ENCODE measurements around the gene LINGO1.

LINGO1 gene

DNA sequence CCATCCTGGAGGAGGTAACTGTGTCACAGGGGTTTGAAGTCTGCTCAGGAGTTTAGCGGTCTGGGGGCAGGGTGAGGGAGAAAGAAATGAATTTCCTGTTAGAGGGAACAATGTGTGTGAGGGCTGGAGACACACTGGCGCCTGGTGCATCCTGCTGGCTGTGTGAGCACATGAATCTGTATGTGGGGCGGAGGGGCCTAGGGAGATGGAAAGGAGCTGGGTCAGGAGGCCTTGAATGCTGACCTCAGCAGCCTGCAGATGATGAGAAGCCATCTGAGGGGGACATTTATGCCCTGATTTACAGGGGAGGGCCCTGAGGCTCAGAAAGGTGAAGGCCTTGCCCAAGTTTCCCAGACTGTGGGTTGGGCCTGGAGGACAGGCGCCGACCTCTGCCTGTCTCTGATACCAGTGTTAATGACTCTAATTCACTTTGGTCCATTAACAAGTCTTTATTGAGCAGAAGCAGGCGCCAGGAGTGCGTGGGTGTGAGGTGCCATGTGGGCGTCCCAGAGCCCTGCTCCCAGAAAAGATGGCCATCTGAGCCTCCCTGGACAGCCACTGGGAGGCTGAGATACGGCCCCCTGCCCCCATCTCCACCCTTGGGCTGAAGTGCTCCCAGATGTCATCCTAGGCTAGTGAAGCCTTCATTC is 34.8 kb downstream of the LINGO1 start:
- no peak for DNase-seq (ENCODE audit: low read depth)

- no peak for DNase-seq (ENCODE audit: low read depth)
Measured at GRCh38 chr15:77596821-77597803, 35.6 kb downstream of the LINGO1 start.

DNA sequence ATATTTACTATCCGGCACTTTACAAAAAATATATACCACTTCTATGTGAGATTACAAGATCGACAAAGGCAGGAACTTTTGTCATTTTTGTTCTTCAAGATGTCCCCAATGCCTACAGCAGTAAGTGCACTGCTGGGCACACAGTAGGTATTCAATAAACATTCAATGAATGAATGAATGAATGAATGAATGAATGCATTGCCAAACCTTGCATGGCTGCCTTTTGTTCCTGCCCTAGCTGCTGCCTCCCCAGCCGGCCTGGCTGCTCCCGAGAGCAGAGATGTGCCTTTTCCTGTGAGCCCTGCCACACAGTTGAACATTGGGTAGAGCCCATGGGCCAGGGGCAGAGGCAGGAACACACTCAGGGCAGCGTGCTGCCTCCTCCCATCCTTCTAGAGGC is 37.5 kb downstream of the LINGO1 start:
- DNase-seq (ENCODE audit: low read depth), result no peak

- DNase-seq (ENCODE audit: low read depth), result no peak
Measured at GRCh38 chr15:77592758-77593157, 40.0 kb downstream of the LINGO1 start.

GRCh38 chr15:77591968-77592613 is 40.6 kb downstream of the LINGO1 start:
- DNase-seq (ENCODE audit: low read depth), result no peak

DNA sequence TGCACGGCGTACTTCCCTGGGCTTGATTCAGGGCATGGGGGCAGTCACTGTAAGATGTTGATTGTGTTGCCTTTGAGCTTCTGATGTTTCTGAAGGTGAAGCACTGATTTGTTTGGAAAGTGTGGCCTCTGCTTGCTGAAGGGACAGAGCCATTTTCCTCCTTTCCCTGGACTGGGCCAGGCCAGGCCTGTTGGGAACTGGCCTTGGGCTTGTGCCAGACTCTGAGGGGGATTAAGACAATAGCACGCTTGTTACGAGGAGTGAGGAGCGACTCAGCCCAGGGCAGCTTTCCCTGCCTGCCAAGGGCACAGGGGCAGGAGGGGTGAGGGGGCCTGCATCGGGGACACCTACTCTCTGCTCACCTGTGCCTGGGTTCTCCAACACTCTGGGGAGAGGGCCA is 42.9 kb downstream of the LINGO1 start:
- DNase-seq (ENCODE audit: low read depth), result no peak

GRCh38 chr15:77588126-77588525 is 44.6 kb downstream of the LINGO1 start:
- DNase-seq (ENCODE audit: low read depth), result no peak

DNA sequence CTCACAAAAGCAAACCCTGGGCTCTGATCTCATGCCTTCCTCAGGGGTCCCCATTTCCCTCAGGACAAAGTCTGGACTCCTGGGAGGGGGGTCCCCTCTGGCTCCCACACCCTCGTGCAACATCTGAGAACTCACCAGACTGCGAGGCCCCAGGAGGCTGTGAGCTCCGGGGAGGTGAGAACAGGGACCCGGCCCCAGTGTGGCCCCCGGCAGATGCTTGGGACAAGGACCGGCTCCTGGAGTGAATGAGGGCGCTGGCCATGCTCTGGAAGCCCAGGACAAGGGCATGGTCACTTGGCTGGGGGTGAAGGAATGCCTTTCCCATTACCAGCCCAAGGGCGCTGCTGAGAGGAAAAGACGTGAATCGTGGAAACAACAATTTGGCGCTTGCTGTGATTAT is 48.0 kb downstream of the LINGO1 start:
- no peak for DNase-seq (ENCODE audit: low read depth)

- no peak for DNase-seq (ENCODE audit: low read depth)
Measured at GRCh38 chr15:77584201-77584600, 48.5 kb downstream of the LINGO1 start.

- no peak for DNase-seq (ENCODE audit: low read depth)
Measured at GRCh38 chr15:77582763-77583162, 49.9 kb downstream of the LINGO1 start.

DNA sequence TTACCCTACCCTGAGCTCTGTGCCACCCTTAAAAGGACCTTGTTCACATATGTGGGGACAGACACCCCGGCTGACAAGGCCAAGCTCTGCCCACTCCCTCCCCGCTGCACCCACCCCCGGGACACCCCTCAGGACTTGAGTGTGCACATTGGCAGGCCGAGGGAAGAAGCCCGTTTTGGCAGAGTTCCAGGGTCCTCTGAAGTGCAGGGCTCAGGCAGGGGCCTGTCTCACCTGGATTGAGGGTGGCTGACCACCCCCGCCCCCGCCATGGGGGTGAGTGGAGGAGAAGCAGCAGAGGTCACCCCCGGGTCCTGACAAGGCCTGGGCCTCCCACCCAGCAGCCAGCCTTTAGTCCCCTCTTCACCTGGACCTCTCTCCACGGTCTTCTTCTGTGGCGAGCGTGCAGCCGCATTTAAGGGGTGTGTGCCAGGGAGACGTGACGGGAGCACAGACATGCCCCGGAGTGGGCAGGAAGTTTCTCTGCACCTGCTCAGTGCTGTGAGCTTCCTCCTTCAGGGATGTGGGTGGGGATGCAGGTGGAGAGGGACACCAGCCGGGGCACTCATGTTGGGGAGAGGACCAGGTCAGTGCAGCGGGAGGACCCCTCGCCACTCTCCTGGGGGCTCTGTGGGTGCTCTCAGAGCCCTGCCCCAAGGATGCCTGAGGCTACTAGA is 50.7 kb downstream of the LINGO1 start:
- DNase-seq (ENCODE audit: low read depth), result no peak

DNA sequence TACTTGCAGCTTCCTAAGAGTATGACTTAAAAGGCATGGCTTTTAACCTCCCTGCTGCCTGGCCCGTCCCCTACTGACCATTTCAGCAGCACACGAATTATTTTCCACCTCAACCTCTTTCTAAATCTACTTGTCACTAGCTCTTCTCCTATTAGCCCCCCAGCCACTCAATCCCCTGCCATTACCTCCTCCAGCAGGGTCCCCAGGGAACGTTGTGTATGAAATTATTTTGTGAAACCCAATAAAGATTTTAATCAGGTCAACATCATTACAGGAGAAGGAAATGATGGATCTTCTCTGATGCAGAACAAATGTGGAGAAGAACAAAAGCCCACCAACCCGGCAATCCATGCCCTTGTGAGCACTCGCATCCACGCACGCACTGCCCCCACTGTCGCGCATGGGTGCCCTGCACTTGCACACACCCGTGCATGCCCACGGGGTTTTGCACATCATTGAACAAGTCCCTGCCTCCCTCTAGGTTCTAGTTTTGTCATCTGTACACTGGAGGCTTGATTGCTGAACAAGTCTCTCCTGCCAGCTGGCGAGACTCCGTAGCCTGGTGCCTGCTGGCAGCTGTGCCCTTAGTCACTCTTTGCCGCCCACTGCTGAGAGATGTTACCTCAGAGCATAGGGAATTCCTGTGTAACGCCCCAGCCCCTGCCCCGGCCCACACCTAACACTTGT is 51.6 kb downstream of the LINGO1 start:
- DNase-seq (ENCODE audit: low read depth), result no peak

DNA sequence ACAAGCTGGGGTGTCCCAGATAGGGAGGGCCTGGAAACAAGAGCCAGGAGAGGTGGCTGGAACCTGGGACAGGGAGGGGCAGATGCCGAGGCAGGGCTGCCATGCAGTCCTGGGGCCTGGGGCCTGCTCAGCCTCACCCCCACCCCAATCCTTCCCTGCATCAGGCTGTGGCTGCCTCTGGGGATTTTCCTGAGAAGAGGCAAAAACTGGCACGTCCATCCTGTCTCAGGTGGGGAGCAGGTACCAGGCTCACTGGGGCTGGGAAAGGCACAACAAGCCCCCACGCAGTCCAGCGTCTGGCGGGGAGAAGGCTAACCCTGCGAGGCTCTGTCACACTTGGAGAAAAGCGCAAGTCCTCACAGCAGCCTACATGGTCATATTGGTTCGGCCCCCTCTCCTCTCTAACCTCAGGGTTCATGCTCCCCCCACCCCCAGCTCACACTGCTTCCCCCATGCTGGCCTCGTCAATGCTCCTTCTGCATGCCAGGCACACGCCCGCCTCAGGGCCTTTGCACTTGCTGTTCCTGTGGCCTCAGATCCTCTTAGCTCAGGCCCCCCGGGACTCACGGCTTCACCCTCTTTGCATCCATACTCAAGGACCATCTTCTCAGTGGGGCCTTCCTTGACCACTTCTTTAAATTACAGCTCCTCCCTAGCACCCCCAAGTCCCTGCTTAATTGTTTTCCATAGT is 53.1 kb downstream of the LINGO1 start:
- DNase-seq (ENCODE audit: low read depth), result no peak

- no peak for DNase-seq (ENCODE audit: low read depth)
Measured at GRCh38 chr15:77578641-77579372, 53.9 kb downstream of the LINGO1 start.

DNA sequence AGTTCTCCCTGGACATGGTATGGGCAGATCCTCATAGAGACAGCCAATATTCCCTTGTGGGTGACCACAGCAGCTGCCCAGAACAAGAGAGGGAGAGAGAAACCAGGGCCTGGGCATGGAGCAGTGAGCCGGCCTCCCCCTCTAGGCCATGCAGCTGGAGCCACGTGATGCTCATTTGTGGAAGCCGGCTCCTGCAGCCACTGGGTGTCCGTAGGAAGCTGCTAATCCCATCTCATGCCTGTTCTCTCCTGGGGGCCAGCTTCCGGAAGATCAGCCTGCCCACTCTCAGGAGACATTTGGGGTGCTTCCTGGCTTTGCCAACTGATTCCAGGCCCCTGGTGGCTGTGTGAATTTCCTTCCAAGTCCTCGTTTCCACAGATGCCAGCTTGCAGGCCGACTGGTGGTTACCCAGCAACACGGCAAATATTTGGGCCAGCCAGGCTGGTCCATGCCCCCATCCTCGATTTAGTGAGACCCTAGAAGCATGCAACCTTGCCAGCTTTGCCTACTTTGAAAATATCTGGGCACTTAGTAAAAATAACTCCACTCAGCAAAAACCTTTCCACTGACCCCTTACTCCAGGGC is 55.3 kb downstream of the LINGO1 start:
- DNase-seq (ENCODE audit: low read depth), result no peak

GRCh38 chr15:77576538-77576937 is 56.2 kb downstream of the LINGO1 start:
- no peak for DNase-seq (ENCODE audit: low read depth)

GRCh38 chr15:77575203-77575934 is 57.3 kb downstream of the LINGO1 start:
- no peak for DNase-seq (ENCODE audit: low read depth)

GRCh38 chr15:77574521-77575202 is 58.0 kb downstream of the LINGO1 start:
- no peak for DNase-seq (ENCODE audit: low read depth)

DNA sequence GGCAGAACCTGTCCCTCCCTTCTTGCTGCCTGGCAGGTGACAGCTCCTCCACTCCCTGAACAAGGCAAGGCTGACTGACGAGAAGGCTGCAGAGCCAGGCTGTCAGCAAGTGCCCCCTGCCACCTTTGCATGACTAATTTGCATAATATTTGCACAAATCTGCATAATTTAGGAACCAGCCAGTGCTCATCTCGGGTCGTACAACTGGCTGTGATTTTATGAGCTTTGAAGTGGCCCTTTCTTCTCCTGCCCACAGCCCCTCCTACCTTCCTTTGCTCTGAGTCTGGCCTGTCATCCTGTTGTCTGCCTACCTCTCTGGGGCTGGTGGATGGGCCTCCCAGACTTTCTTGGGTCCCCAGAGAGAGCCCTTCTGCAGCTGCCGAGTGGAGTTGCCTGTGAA is 58.9 kb downstream of the LINGO1 start:
- DNase-seq (ENCODE audit: low read depth), result no peak

Data from activated T-cell treated with anti-CD3 and anti-CD28 coated beads for 48 hours (primary cell).